ENCODE results near the gene JARID2. TPM values are rescaled to one million over a fixed set of nuclear protein-coding genes. Genes with fewer than 3 reads are reported as not detected.

The JARID2 gene
- polyA plus RNA-seq, 3 donors: 29.0 to 32.0 (median 29.8) TPM

GRCh38 chr6:15372932-15373331 is 127.1 kb downstream of the JARID2 start:
- no peak for DNase-seq

- no peak for DNase-seq
Observed at GRCh38 chr6:15374119-15374518, 128.2 kb downstream of the JARID2 start.

GRCh38 chr6:15375018-15375417 is 129.1 kb downstream of the JARID2 start:
- no peak for DNase-seq

GRCh38 chr6:15375638-15376290 is 129.9 kb downstream of the JARID2 start:
- no peak for DNase-seq

- no peak for DNase-seq
Observed at GRCh38 chr6:15376900-15377487, 131.1 kb downstream of the JARID2 start.

GRCh38 chr6:15378272-15378671 is 132.4 kb downstream of the JARID2 start:
- no peak for DNase-seq

- no peak for DNase-seq
Observed at GRCh38 chr6:15378866-15379265, 133.0 kb downstream of the JARID2 start.

GRCh38 chr6:15380351-15380750 is 134.5 kb downstream of the JARID2 start:
- no peak for DNase-seq

GRCh38 chr6:15382089-15382488 is 136.2 kb downstream of the JARID2 start:
- DNase-seq: no peak

- no peak for DNase-seq
Observed at GRCh38 chr6:15382712-15383111, 136.8 kb downstream of the JARID2 start.

- no peak for DNase-seq
Observed at GRCh38 chr6:15384901-15385300, 139.0 kb downstream of the JARID2 start.

GRCh38 chr6:15385521-15385920 is 139.7 kb downstream of the JARID2 start:
- DNase-seq: no peak

GRCh38 chr6:15386110-15386755 is 140.4 kb downstream of the JARID2 start:
- DNase-seq: no peak

GRCh38 chr6:15386756-15387112 is 140.9 kb downstream of the JARID2 start:
- no peak for DNase-seq

GRCh38 chr6:15387118-15387517 is 141.2 kb downstream of the JARID2 start:
- DNase-seq: no peak

GRCh38 chr6:15389084-15389764 is 143.4 kb downstream of the JARID2 start:
- DNase-seq: no peak

- peak; percentile 84 for DNase-seq
Observed at GRCh38 chr6:15389765-15390723, 144.2 kb downstream of the JARID2 start.

GRCh38 chr6:15391500-15391899 is 145.6 kb downstream of the JARID2 start:
- no peak for DNase-seq

GRCh38 chr6:15392182-15392581 is 146.3 kb downstream of the JARID2 start:
- no peak for DNase-seq

GRCh38 chr6:15393605-15394004 is 147.7 kb downstream of the JARID2 start:
- DNase-seq: no peak

GRCh38 chr6:15395087-15395486 is 149.2 kb downstream of the JARID2 start:
- DNase-seq: no peak

GRCh38 chr6:15396808-15397207 is 150.9 kb downstream of the JARID2 start:
- DNase-seq: no peak
